NCI-H345 (cell line): Measurements from ENCODE around the gene CIAO1.
"Not testable (repeated sequence)": the region's sequence is repeated elsewhere in the genome, so short reads cannot be mapped to it uniquely, and the experiment has no call there.

ENCODE experiments used
- DNase-seq: peaks from one replicate; lab custom pipeline; 2025; lab: John Stamatoyannopoulos, UW

Gene CIAO1

GRCh38 chr2:96276787-96277499, 10.9 kb downstream of the CIAO1 start:
- DNase-seq: no peak

GRCh38 chr2:96287273-96287856, 21.3 kb downstream of the CIAO1 start:
- DNase-seq: no peak

DNA sequence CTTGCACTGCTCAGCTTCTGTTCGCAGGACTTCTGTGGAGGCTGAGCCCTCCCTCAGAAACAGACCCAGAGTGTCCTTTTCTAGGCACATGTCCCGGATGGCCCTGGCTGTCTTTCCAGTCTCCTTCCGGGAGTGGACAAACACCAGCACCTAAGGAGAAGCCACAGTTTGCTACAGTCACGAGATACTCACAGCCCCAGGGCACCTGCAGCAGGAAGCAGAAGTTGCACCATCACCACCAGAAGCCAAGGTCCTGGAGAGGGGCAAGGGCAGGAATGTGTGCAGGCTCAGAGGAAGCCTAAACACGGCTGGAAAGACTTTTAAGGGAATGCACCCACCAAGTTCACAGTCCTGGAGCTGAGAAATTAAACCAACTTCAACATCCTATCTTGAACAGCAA, 25.7 kb downstream of the CIAO1 start:
- DNase-seq: no peak

DNA sequence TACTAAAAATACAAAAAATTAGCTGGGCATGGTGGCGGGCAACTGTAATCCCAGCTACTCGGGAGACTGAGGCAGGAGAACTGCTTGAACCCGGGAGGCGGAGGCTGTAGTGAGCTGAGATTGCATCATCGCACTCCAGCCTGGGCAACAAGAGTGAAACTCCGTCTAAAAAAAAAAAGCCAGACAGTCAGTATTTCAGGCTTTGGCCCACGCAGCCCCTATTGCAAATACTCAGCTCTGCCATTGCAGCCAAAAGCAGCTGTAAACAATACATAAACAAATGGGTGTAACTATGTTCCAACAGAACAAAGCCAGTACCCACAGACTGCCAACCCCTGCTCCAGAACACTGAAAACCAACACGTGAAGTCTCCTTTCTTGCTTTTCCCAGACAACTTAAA, 28.2 kb downstream of the CIAO1 start:
- not testable (repeated sequence) for DNase-seq

GRCh38 chr2:96296925-96297324, 30.9 kb downstream of the CIAO1 start:
- no peak for DNase-seq

DNA sequence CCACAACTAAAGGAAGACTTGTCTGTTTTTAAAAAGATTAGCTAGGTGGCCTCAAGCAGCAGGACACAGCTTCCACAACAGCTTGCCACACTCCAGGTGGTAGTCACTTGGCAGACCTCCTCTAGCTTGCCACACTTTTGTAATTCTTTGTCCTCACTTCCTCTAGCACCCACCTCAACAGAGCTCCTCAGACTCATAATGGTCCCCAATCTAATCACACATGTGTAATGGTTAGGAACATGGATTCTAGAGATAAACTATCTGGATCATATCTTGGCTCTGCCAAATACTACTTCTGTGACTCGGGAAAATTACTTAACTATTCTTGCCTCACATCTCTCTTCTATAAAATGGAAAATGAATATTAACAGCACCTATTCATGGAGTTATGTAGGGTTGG, 35.8 kb downstream of the CIAO1 start:
- DNase-seq: no peak

- DNase-seq: no peak
Observed at GRCh38 chr2:96304606-96305005, 38.6 kb downstream of the CIAO1 start.

DNA sequence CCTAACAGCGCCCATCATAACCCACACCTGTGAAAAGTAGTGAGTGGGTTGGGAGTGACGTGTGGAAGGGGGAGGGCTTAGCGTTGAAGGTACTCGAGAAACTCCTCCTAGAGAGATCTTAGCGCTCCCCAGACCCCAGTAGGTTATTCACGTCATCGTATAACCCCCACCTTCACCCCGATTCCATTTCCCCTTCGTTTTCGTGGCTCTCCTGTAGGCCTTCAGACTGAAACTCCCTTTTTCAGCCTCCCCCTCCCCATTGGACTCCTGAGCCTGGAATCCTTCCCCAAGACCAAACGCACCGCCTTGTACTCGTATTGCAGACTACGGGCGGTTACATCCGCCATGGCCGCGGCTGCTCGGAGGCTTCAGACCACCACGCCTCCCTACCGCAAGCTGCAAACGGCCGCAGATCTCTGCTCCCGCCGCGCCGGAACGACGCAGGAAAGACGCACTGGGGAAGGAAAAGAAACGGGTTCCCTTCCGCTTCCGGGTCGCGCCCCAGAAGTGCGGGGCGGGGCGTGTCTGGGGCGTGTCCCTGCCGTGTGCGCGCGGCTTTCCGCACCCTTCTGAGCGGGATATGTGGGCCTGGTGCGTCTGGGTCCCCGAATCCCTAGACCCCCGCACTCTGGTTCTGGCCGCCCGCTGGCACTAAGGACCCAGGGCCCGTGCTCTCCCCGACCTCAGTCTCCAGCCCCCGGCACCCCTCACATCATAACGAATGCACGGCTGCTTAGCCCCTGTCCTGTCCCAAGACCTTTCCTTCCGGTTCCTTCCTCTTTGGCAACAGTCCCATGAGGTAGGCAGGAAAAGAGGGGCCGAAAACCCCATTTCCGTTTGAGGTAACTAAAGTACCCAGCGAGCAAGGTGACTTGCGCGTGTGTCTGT, 39.3 kb downstream of the CIAO1 start, which contains the start of gene SNRNP200:
Gene SNRNP200, minus strand, starts transcription at position 456 of the 888 bp plus-strand sequence. Its CDS starts 109 bp downstream, at position 347.
- DNase-seq: peak; percentile 92

- DNase-seq: no peak
Observed at GRCh38 chr2:96305979-96306308, 39.9 kb downstream of the CIAO1 start.

- DNase-seq: no peak
Observed at GRCh38 chr2:96306370-96306769, 40.3 kb downstream of the CIAO1 start.

DNA sequence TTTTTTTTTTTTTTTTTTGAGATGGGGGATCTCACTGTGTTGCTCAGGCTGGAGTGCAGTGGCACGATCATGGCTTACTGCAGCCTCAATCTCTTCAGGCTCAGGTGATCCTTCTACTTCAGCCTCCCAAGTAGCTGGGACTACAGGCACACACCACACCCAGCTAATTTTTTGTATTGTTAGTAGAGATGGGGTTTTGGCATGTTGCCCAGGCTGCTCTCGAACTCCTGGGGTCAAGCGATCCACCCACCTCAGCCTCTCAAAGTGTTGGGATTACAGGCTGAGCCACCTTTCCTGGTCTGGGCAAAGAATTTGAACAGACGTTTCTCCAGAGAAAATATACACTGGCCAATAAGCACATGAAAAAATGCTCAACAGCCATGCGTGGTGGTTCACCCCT, 42.2 kb downstream of the CIAO1 start:
- DNase-seq: peak; percentile 65

GRCh38 chr2:96315005-96315399, 49.0 kb downstream of the CIAO1 start:
- no peak for DNase-seq

DNA sequence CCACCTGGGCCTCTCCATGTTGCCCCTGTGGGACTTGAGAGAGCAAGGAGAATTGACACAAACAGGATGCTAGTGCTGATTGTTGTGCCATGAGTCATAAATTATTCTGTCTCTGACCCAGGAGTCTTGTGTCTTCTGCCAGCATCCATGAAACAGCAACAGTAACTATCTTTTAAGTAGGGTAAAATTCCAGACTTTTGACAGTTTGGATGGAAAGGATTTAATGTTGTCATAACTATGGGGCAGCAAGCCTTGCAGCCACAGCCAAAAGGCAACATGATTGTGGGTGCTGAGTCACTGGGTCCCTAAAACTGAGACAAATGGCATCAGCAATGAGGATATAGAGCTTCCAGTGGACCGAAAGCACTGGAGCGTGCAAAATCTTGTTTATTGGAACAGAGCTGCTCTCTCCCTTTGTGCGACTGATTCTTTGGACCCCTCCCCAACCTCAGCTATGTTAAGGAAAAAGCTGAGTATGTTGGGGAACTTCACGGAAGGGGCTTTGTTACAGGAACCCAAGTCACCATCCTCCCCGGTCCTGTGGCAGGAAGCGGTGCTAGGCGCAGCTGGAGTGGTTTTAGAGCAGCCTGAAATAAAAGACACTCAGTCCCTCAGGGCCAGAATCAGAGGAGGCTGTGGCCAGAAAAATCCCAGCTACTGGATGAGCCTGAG, 49.5 kb downstream of the CIAO1 start:
- no peak for DNase-seq

DNA sequence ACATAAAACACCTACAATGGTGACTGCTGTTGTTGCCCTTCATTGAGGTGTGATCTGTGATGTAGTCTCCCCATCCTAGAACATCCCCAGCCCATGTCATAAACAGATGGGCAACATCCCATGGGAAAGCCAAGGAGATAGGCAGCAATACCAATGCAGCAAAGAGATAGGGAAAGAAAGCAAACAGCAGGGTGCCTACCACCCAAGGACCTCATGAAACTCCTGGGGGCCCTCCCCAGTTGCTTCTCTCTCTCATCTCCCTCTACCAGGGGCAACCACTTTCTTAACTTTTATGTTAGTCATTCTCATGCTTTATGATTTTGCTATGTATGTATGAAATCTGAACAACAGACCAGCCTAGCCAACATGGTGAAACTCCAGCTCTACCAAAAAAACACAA, 51.0 kb downstream of the CIAO1 start:
- DNase-seq: no peak

GRCh38 chr2:96317584-96317997, 51.6 kb downstream of the CIAO1 start:
- no peak for DNase-seq

- no peak for DNase-seq
Observed at GRCh38 chr2:96318723-96319122, 52.7 kb downstream of the CIAO1 start.

- DNase-seq: no peak
Observed at GRCh38 chr2:96319396-96319795, 53.4 kb downstream of the CIAO1 start.

DNA sequence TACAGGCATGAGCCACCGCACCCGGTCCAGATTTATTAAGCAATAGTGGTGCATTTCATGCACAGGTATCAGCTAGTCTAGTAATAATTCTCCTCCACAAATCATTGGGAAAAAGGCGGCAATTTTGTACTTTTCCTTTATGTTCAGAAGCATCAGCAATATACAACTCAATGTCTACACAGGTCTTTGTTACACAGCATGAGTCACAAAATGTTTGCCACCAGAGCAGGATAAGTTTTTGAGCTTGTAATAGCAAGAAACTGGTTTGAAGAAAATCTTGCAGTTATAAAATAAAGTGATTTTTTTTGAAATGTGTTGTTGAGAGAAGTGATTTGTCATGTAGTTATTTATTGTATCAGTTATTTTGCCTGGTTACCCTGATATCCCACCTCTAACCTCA, 54.3 kb downstream of the CIAO1 start:
- no peak for DNase-seq

- no peak for DNase-seq
Observed at GRCh38 chr2:96320728-96321622, 55.0 kb downstream of the CIAO1 start.
